ENCODE results near the gene FLT1.
A peak's percentile ranks its signal among the peaks of the same experiment; 100 is the strongest.

Gene FLT1

GRCh38 chr13:28409648-28410047 is 85.3 kb downstream of the FLT1 start:
- DNase-seq (no peak), ATAC-seq (ENCODE audit: insufficient read depth, low read depth) (no peak)
- H3K4me3 ChIP-seq (ENCODE audit: low read depth in 1 of 2, low read length in 2 of 2), result no peak overlapping the region
- no peaks in the 10 kb centered on the region for H3K36me3 ChIP-seq (ENCODE audit: insufficient read depth, low read length)
- H3K27me3 ChIP-seq (ENCODE audit: insufficient read depth, low read length, poor library complexity), result no peaks in the 10 kb centered on the region
- H2AFZ ChIP-seq (ENCODE audit: low read depth, low read length), result no peak overlapping the region
- H3K79me2 ChIP-seq (ENCODE audit: insufficient read depth, low read length), result no peaks in the 10 kb centered on the region
- no peak overlapping the region for H3K4me2 ChIP-seq (ENCODE audit: insufficient read depth, low read length)
- peaks cover 28% of the 10 kb centered on the region for H3K4me1 ChIP-seq (ENCODE audit: insufficient read depth, low read length)
- H4K20me1 ChIP-seq (ENCODE audit: insufficient read depth, low read length), result no peaks in the 10 kb centered on the region
- no peaks in the 10 kb centered on the region for H3K9me3 ChIP-seq (ENCODE audit: insufficient read depth, low read length, severe bottlenecking)
- no peak for TF ChIP-seq EZH2 (IDR thresholded peaks at IDR 0.05; ENCODE audit: borderline replicate concordance, low read depth, low read length, severe bottlenecking)
- no peak for TF ChIP-seq CTCF (IDR thresholded peaks at IDR 0.05; ENCODE audit: borderline replicate concordance, extremely low read depth, low read length, poor library complexity, severe bottlenecking)
- H3K27ac ChIP-seq (ENCODE audit: low read length), result no peak overlapping the region
- H3K9ac ChIP-seq (ENCODE audit: low read depth, low read length), result no peak overlapping the region

DNA sequence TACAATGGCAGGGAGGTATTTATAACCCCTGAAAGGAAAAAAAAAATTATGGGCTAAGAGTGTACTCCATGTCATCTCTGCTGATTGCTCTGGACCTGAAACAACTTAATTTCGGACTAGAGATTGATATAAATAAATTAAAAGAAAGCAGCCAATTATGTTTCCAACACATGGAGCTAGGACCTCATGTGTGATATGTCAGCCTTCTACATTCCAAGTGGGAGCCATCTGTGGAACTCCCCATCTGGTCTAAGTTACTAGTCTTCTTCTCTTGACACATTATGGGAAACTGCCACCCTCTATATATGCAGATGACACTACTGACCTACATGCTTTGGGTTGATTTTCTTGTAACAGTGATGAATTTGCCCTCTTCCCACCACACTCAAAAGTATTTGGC is 86.1 kb downstream of the FLT1 start:
- no peaks in the 10 kb centered on the region for H3K36me3 ChIP-seq (ENCODE audit: insufficient read depth, low read length)
- no peak for ATAC-seq (ENCODE audit: insufficient read depth, low read depth)
- DNase-seq, result no peak
- H3K4me3 ChIP-seq (ENCODE audit: low read depth in 1 of 2, low read length in 2 of 2), result no peak overlapping the region
- no peaks in the 10 kb centered on the region for H3K27me3 ChIP-seq (ENCODE audit: insufficient read depth, low read length, poor library complexity)
- H3K4me1 ChIP-seq (ENCODE audit: insufficient read depth, low read length), result peaks cover 28% of the 10 kb centered on the region
- peak overlapping the region; percentile 39; the same call in 1 of the 2 replicates for H3K27ac ChIP-seq (ENCODE audit: low read length)
- H3K4me2 ChIP-seq (ENCODE audit: insufficient read depth, low read length), result no peak overlapping the region
- H4K20me1 ChIP-seq (ENCODE audit: insufficient read depth, low read length), result no peaks in the 10 kb centered on the region
- H3K9me3 ChIP-seq (ENCODE audit: insufficient read depth, low read length, severe bottlenecking), result no peaks in the 10 kb centered on the region
- H2AFZ ChIP-seq (ENCODE audit: low read depth, low read length), result no peak overlapping the region
- no peak overlapping the region for H3K9ac ChIP-seq (ENCODE audit: low read depth, low read length)
- no peaks in the 10 kb centered on the region for H3K79me2 ChIP-seq (ENCODE audit: insufficient read depth, low read length)
- no peak for TF ChIP-seq EZH2 (IDR thresholded peaks at IDR 0.05; ENCODE audit: borderline replicate concordance, low read depth, low read length, severe bottlenecking)

GRCh38 chr13:28408235-28408848 is 86.6 kb downstream of the FLT1 start:
- Histone ChIP-seq H3K4me1 (ENCODE audit: insufficient read depth, low read length) (peaks cover 28% of the 10 kb centered on the region), H3K79me2 (ENCODE audit: insufficient read depth, low read length) (no peaks in the 10 kb centered on the region), H3K4me3 (ENCODE audit: low read depth in 1 of 2, low read length in 2 of 2) (no peak overlapping the region), H3K27ac (ENCODE audit: low read length) (peak overlapping the region; percentile 39; the same call in 1 of the 2 replicates), H3K9ac (ENCODE audit: low read depth, low read length) (no peak overlapping the region), H4K20me1 (ENCODE audit: insufficient read depth, low read length) (no peaks in the 10 kb centered on the region), H3K36me3 (ENCODE audit: insufficient read depth, low read length) (no peaks in the 10 kb centered on the region), H3K9me3 (ENCODE audit: insufficient read depth, low read length, severe bottlenecking) (no peaks in the 10 kb centered on the region), H3K27me3 (ENCODE audit: insufficient read depth, low read length, poor library complexity) (no peaks in the 10 kb centered on the region), H3K4me2 (ENCODE audit: insufficient read depth, low read length) (no peak overlapping the region), H2AFZ (ENCODE audit: low read depth, low read length) (0 out of 2 replicates have a peak overlapping the region, but pooled peaks have one; percentile 10)
- ATAC-seq (ENCODE audit: insufficient read depth, low read depth), result peak; percentile 62
- TF ChIP-seq CTCF (IDR thresholded peaks at IDR 0.05; ENCODE audit: borderline replicate concordance, extremely low read depth, low read length, poor library complexity, severe bottlenecking) (no peak), EZH2 (IDR thresholded peaks at IDR 0.05; ENCODE audit: borderline replicate concordance, low read depth, low read length, severe bottlenecking) (no peak)
- DNase-seq, result peak; percentile 15

- Histone ChIP-seq H4K20me1 (ENCODE audit: insufficient read depth, low read length) (no peaks in the 10 kb centered on the region), H3K27ac (ENCODE audit: low read length) (no peak overlapping the region), H3K9me3 (ENCODE audit: insufficient read depth, low read length, severe bottlenecking) (no peaks in the 10 kb centered on the region), H3K4me1 (ENCODE audit: insufficient read depth, low read length) (peaks cover 25% of the 10 kb centered on the region), H3K4me3 (ENCODE audit: low read depth in 1 of 2, low read length in 2 of 2) (no peak overlapping the region), H3K9ac (ENCODE audit: low read depth, low read length) (no peak overlapping the region), H3K79me2 (ENCODE audit: insufficient read depth, low read length) (no peaks in the 10 kb centered on the region), H3K27me3 (ENCODE audit: insufficient read depth, low read length, poor library complexity) (no peaks in the 10 kb centered on the region), H3K36me3 (ENCODE audit: insufficient read depth, low read length) (no peaks in the 10 kb centered on the region), H2AFZ (ENCODE audit: low read depth, low read length) (no peak overlapping the region), H3K4me2 (ENCODE audit: insufficient read depth, low read length) (no peak overlapping the region)
- TF ChIP-seq EZH2 (IDR thresholded peaks at IDR 0.05; ENCODE audit: borderline replicate concordance, low read depth, low read length, severe bottlenecking) (no peak), CTCF (IDR thresholded peaks at IDR 0.05; ENCODE audit: borderline replicate concordance, extremely low read depth, low read length, poor library complexity, severe bottlenecking) (no peak)
- ATAC-seq (ENCODE audit: insufficient read depth, low read depth), result no peak
- DNase-seq, result no peak
These were observed 88.1 kb downstream of the FLT1 start for GRCh38 chr13:28406733-28407266.

Data from DND-41 (cell line).